ENCODE results near the gene ZNF479. TPM values are rescaled to one million over a fixed set of nuclear protein-coding genes. Genes with fewer than 3 reads are reported as not detected.

ZNF479 gene
- total and polyA plus RNA-seq, 2 of the 4 experiments (the other 2 are of a cell fraction): not detected

DNA sequence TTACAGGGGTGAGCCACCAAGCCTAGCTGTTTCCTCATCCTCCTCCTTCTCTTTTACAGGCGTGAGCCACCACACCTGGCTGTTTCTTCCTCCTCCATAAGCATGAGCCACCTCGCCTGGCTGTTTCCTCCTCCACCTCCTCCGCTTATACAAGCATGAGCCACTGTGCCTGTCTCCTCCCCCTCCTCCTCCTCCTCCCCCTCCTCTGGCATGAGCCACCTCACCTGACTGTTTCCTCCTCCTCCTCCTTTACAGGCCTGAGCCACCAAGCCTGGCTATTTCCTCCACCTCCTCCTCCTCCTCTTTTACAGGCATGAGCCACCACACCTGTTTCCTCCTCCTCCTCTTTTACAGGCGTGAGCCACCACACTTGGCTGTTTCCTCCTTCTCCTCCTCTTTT is 49.8 kb upstream of the ZNF479 start:
- TF ChIP-seq RCOR1 (IDR thresholded peaks at IDR 0.05; ENCODE audit: insufficient replicate concordance, low read length): no peak
- no peak for TF ChIP-seq CEBPB (IDR thresholded peaks at IDR 0.05; ENCODE audit: low read depth, low read length)
- no peak for TF ChIP-seq POLR2A (IDR thresholded peaks at IDR 0.05; ENCODE audit: low read depth, low read length)
- TF ChIP-seq USF2 (IDR thresholded peaks at IDR 0.05; ENCODE audit: low read depth, low read length): no peak
- Histone ChIP-seq H3K9me1 (ENCODE audit: insufficient read depth, low read length) (no peaks in the 10 kb centered on the region), H2AFZ (replicated peaks; ENCODE audit: low read length, poor library complexity) (no peak overlapping the region), H3K79me1 (ENCODE audit: low read depth in 1 of 2, low read length in 2 of 2) (no peaks in the 10 kb centered on the region), H3K4me1 (ENCODE audit: control insufficient read depth, insufficient read depth, low read length) (no peaks in the 10 kb centered on the region), H3K56ac (ENCODE audit: extremely low read depth, insufficient read depth, low read length) (no peak overlapping the region), H3K23ac (ENCODE audit: low read depth, low read length) (no peak overlapping the region), H4K8ac (ENCODE audit: low read depth in 2 of 2, low read length in 2 of 2) (no peak overlapping the region), H2BK20ac (ENCODE audit: low read depth, low read length) (no peak overlapping the region), H3K9ac (ENCODE audit: low read depth, low read length) (no peak overlapping the region), H3K4me2 (ENCODE audit: low read depth, low read length) (no peak overlapping the region), H3K18ac (ENCODE audit: low read depth, low read length) (no peak overlapping the region), H2AK9ac (replicated peaks; ENCODE audit: low read depth, low read length, poor library complexity) (no peak overlapping the region), H4K20me1 (ENCODE audit: insufficient read depth, low read length) (no peaks in the 10 kb centered on the region), H4K91ac (ENCODE audit: insufficient read depth, low read depth, low read length) (no peak overlapping the region), H3K27ac (ENCODE audit: insufficient read depth, low read length) (no peak overlapping the region), H4K5ac (ENCODE audit: low read depth, low read length) (no peak overlapping the region), H3K36me3 (ENCODE audit: control insufficient read depth, insufficient read depth, low read length) (no peaks in the 10 kb centered on the region), H2BK120ac (ENCODE audit: low read depth, low read length) (no peak overlapping the region), H3K4ac (ENCODE audit: low read depth, low read length) (no peak overlapping the region), H2BK15ac (ENCODE audit: low read depth, low read length) (no peak overlapping the region), H3K4me3 (ENCODE audit: insufficient read depth, low read depth, low read length) (no peak overlapping the region), H3K9me3 (ENCODE audit: control insufficient read depth, insufficient read depth, low read length) (peaks cover 39% of the 10 kb centered on the region), H2BK5ac (ENCODE audit: low read depth, low read length, poor library complexity, severe bottlenecking) (no peak overlapping the region), H3K27me3 (ENCODE audit: control insufficient read depth, insufficient read depth, low read length) (no peaks in the 10 kb centered on the region), H2AK5ac (ENCODE audit: low read depth, low read length) (no peak overlapping the region), H3K14ac (replicated peaks; ENCODE audit: low read depth, low read length) (no peak overlapping the region)
- ChIA-PET POLR2A (ENCODE audit: unreplicated experiment) (no interaction called here), CTCF (no interaction called here)
- intact Hi-C loops (cut with micrococcal nuclease): no loop called here
- dilution Hi-C loops (cut with HindIII; ENCODE audit: low sequenced_read_pairs, unreplicated experiment): no loop called here
- in situ Hi-C loops (cut with MboI; ENCODE audit: low sequenced_read_pairs): no loop called here
- DNase-seq (no peak), ATAC-seq (ENCODE audit: low read depth) (no peak)
- BruUV-seq (replicated peaks): no TSS peak
- WGBS, 2 experiments (ENCODE audit: extremely low coverage in 2 of 2, insufficient read length in 1 of 2): 50% methylated on average over 2 of the region's 4 CpGs; no CpG with 5 or more reads in 1 of the 2 experiments

Data from IMR-90 (cell line).